Hypothalamus (tissue), 51 donors: ENCODE data around the gene GLA.
A peak's percentile ranks its signal among the peaks of the same experiment; 100 is the strongest.

Experiments
- DNase-seq, 51 donors: peaks; one replicate each; lab custom pipeline; 2025; lab: John Stamatoyannopoulos, UW

GLA gene

DNA sequence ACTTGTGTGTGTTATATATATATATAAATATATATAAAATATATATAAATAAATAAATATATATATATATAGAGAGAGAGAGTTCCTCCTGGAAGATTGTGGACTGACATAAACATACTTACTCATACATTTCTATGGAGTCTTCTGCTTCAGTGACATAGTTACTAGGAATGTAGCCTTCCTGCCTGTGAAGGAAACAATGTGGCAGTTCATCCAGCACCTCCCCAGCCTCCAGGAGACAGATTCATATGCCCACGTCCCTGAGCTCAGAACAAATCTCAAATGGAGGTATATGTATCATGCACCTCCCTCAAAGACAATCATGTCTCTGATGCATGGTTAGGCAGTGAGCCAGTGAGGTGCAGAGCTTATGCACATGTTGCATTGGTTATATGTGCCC, 47.8 kb downstream of the GLA start:
- no peak for DNase-seq

DNA sequence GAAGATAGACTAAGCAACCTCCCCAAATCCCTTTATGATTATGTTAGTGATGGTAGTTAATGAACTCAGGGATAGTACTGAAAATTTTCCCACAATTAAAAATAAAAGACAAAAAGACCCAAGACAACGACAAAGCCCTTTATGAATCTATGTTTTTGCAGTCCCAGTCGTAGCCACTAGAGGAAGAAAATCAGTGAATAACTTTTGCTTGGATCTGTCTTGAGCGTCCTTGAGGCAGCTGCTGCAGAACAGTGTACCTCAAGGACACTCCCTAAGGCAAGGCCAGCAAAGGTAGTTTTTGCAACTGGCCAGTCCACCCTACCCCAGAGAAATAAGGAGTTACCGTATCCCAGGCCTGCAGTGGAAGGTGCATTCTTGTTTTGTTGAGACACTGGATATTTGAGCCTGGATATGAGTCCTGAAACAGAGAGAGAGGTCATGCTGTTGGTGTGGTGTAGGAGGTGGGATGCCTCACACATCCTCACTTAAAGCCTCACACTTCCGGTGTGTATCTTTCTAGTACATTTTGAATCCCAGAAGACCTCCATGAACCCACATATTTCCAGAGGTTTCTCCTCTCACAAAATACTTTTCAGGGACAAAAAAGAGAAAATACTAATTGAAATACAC, 50.4 kb downstream of the GLA start:
- DNase-seq: no peak

DNA sequence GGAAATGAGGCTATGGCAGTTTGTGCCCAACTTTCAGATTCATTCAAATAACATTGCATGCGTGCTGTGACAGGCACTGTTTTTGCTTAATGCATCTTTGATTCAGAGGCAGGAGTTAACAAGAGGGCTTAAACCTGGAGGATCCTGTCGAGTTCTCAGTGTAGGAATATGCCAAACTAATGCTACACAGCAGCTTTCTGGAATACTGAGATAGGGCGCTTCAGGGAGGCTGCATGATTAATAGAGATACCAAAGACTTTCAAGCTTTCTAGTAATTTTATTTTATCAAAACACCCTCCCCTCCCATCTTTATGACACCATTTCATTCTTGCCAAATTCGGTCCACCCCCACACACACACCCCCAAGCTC, 58.5 kb downstream of the GLA start:
- DNase-seq: peak in 1 of 51 donors; percentile 7

DNA sequence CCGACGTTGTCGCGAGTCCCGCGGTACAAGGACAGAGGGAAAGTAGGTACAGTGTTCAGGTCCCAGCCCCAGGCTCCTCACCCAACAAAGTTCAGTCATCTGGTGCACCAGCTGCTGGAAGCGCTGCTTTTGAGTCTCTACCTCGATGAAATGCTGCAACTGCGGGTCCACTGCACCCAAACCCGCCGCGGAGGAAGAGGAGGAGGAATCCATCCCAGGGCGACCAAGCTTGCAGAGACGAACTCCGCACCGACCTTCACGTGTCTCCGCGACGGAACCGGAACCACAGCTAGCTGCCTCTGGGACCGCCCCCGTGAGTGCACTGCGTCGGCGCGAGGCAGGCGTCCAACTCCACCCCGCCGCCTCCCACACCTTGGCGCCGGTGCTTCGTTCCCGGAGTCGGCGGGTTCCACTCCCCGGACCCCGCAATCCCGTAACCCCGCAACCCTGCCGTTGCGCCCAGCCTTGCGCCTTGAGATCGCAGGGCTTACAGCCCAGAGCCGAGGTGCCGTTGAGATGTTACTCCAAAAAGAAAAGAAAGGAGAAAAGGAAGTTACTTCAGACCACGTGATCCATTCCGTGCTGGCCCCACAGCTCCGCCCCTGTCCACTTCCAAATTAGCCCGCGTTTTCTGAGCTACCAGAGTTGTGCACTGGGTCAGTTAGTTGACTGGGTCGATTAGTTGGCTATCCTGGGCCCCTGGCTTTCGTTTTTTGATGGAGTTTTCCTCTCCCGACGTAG, 59.1 kb downstream of the GLA start, which contains the start of gene TIMM8A:
TIMM8A (minus strand) TSS at position 291 of the 741 bp plus-strand sequence; CDS start at position 213, 78 bp downstream.
- peak; percentile 1 to 83 (median 50) for DNase-seq

DNA sequence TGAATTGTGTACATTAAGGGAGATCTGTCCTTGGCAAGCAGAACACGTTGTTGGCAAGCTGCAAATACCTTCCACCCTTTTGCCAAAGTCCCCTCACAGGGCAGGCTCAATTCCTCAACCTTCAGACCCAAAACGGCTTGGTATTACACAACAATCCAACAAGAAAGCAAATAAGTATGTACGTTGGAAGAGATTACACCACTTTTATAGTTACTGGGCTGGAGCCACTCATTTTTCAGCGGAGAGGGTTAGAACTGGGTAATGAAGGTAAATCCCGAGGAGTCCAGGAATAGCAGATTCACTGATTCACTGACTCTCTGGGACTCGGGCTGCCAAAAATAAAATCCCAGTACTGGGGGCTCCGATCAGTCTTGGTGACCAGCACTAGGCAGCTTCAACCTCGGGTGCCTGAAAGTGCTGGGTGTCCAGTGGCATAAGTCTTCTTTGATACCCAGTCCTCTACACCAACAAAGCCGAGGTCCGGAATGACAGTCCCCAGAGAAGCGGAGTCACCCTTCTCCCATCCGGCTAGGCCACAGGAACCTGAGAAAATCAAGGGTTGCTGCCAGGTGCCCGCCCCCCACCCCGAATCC, 59.8 kb downstream of the GLA start:
- DNase-seq: peak in 4 of 51 donors; percentile 3 to 13 (median 4)
